GM12801 (cell line): ENCODE measurements around the gene PRPSAP2.

Source experiments
- CTCF ChIP-seq: IDR thresholded peaks from one replicate; pipeline ENCODE4 v1.5.1; 2011; ENCODE audit warnings: control low read depth; ENCODE audit not compliant: insufficient read length; ENCODE audit errors: extremely low read depth

Gene PRPSAP2

GRCh38 chr17:18978050-18978449, 120.1 kb downstream of the PRPSAP2 start:
- no peak for TF ChIP-seq CTCF

GRCh38 chr17:18978655-18979054, 120.7 kb downstream of the PRPSAP2 start:
- no peak for TF ChIP-seq CTCF
